Astrocyte (in vitro differentiated cells and primary cell): Measurements from ENCODE around the gene GRK2.

Experiments used
- CTCF ChIP-seq: IDR thresholded peaks from 2 replicates; pipeline ENCODE4 v1.5.1; 2011; ENCODE audit warnings: low read depth, mild to moderate bottlenecking, inconsistent platforms, low read length, moderate library complexity; ENCODE audit not compliant: insufficient read depth
- EZH2 ChIP-seq: IDR thresholded peaks from 2 replicates; pipeline ENCODE4 v1.6.1; 2012; ENCODE audit warnings: mild to moderate bottlenecking, low read length, inconsistent platforms; ENCODE audit not compliant: insufficient read depth

GRCh38 chr11:67266449-67267187 lies at the start of gene GRK2:
- TF ChIP-seq CTCF (no peak), EZH2 (no peak)
